ENCODE data around the gene SLC44A3. TPM values are rescaled to one million over a fixed set of nuclear protein-coding genes. Genes with fewer than 3 reads are reported as not detected.

Gene SLC44A3
- total RNA-seq, 1 experiment from 2014 or later, result 16.9 TPM

GRCh38 chr1:94856868-94857267 is 36.7 kb downstream of the SLC44A3 start:
- Mint-ChIP-seq H3K9me3 (ENCODE audit: unreplicated experiment) (no peaks in the 10 kb centered on the region), H3K36me3 (ENCODE audit: insufficient read depth, unreplicated experiment) (no peaks in the 10 kb centered on the region), H3K4me3 (ENCODE audit: unreplicated experiment) (no peak overlapping the region), H3K27ac (ENCODE audit: unreplicated experiment) (no peak overlapping the region), H3K4me1 (ENCODE audit: low read depth, unreplicated experiment) (peaks cover 17% of the 10 kb centered on the region), H3K27me3 (ENCODE audit: insufficient read depth, unreplicated experiment) (no peaks in the 10 kb centered on the region)
- Histone ChIP-seq H3K9me3 (no peaks in the 10 kb centered on the region), H3K36me3 (ENCODE audit: control insufficient read depth, insufficient read depth, low read length) (peaks cover 1% of the 10 kb centered on the region; the same call in 1 of the 2 replicates), H3K4me3 (ENCODE audit: low read depth, low read length) (no peak overlapping the region), H3K27me3 (replicated peaks; ENCODE audit: control insufficient read depth, insufficient read depth, low read length) (no peaks in the 10 kb centered on the region), H3K4me1 (peaks cover 11% of the 10 kb centered on the region)
- ChIA-PET POLR2A (no interaction called here), CTCF (interaction anchor here (0.9 to 1.3 kb wide), 2 partner anchors 185 to 187 kb away, joined by 3 to 5 read pairs; no protein-coding TSS in a partner anchor)
- no peak for TF ChIP-seq CTCF (IDR thresholded peaks at IDR 0.05; ENCODE audit: insufficient read depth in 1 of 2, low read depth in 1 of 2, low read length in 1 of 2, severe bottlenecking in 1 of 2, unreplicated experiment in 1 of 2)
- no peak for DNase-seq
- BruUV-seq (replicated peaks), result no TSS peak
- intact Hi-C loops (cut with micrococcal nuclease; ENCODE audit: unreplicated experiment), result no loop called here

- Mint-ChIP-seq H3K27ac (ENCODE audit: unreplicated experiment) (no peak overlapping the region), H3K36me3 (ENCODE audit: insufficient read depth, unreplicated experiment) (no peaks in the 10 kb centered on the region), H3K9me3 (ENCODE audit: unreplicated experiment) (no peaks in the 10 kb centered on the region), H3K4me3 (ENCODE audit: unreplicated experiment) (no peak overlapping the region), H3K4me1 (ENCODE audit: low read depth, unreplicated experiment) (peaks cover 21% of the 10 kb centered on the region), H3K27me3 (ENCODE audit: insufficient read depth, unreplicated experiment) (no peaks in the 10 kb centered on the region)
- CTCF ChIA-PET, result no interaction called here
- H3K27me3 ChIP-seq (replicated peaks; ENCODE audit: control insufficient read depth, insufficient read depth, low read length), result no peaks in the 10 kb centered on the region
- no peak overlapping the region for H3K4me3 ChIP-seq (ENCODE audit: low read depth, low read length)
- no peaks in the 10 kb centered on the region for H3K9me3 ChIP-seq
- intact Hi-C loops (cut with micrococcal nuclease; ENCODE audit: unreplicated experiment), result no loop called here
- BruUV-seq (replicated peaks), result no TSS peak
- no peak for TF ChIP-seq CTCF (IDR thresholded peaks at IDR 0.05; ENCODE audit: insufficient read depth in 1 of 2, low read depth in 1 of 2, low read length in 1 of 2, severe bottlenecking in 1 of 2, unreplicated experiment in 1 of 2)
- POLR2A ChIA-PET, result no interaction called here
- peaks cover 25% of the 10 kb centered on the region for H3K4me1 ChIP-seq
- no peak for DNase-seq
- H3K36me3 ChIP-seq (ENCODE audit: control insufficient read depth, insufficient read depth, low read length), result peaks cover 1% of the 10 kb centered on the region; the same call in 1 of the 2 replicates
Measured at GRCh38 chr1:94858276-94858675, 38.1 kb downstream of the SLC44A3 start.

GRCh38 chr1:94859174-94859573 is 39.0 kb downstream of the SLC44A3 start:
- Mint-ChIP-seq H3K27ac (ENCODE audit: unreplicated experiment) (no peak overlapping the region), H3K9me3 (ENCODE audit: unreplicated experiment) (no peaks in the 10 kb centered on the region), H3K4me3 (ENCODE audit: unreplicated experiment) (no peak overlapping the region), H3K27me3 (ENCODE audit: insufficient read depth, unreplicated experiment) (no peaks in the 10 kb centered on the region), H3K4me1 (ENCODE audit: low read depth, unreplicated experiment) (peaks cover 30% of the 10 kb centered on the region), H3K36me3 (ENCODE audit: insufficient read depth, unreplicated experiment) (peaks cover 5% of the 10 kb centered on the region)
- H3K9me3 ChIP-seq, result no peaks in the 10 kb centered on the region
- peaks cover under 1% of the 10 kb centered on the region; the same call in 1 of the 2 replicates for H3K36me3 ChIP-seq (ENCODE audit: control insufficient read depth, insufficient read depth, low read length)
- no TSS peak for BruUV-seq (replicated peaks)
- no peak for TF ChIP-seq CTCF (IDR thresholded peaks at IDR 0.05; ENCODE audit: insufficient read depth in 1 of 2, low read depth in 1 of 2, low read length in 1 of 2, severe bottlenecking in 1 of 2, unreplicated experiment in 1 of 2)
- ChIA-PET POLR2A (no interaction called here), CTCF (interaction anchor here (1.3 kb wide), 1 partner anchor 184 kb away, joined by 3 read pairs; no protein-coding TSS in a partner anchor)
- H3K4me1 ChIP-seq, result peaks cover 34% of the 10 kb centered on the region
- H3K27me3 ChIP-seq (replicated peaks; ENCODE audit: control insufficient read depth, insufficient read depth, low read length), result no peaks in the 10 kb centered on the region
- no peak for DNase-seq
- intact Hi-C loops (cut with micrococcal nuclease; ENCODE audit: unreplicated experiment), result no loop called here
- no peak overlapping the region for H3K4me3 ChIP-seq (ENCODE audit: low read depth, low read length)
